GM12873 (cell line): ENCODE results near the gene AAMP.

Source experiments
- TF ChIP-seq, protein P1 (sequence below): IDR thresholded peaks from 2 replicates; pipeline ENCODE4 v1.5.1; 2012; ENCODE audit warnings: low read depth, mild to moderate bottlenecking, moderate library complexity, low read length, control low read depth; ENCODE audit not compliant: insufficient read depth; ENCODE audit errors: missing control alignments

The AAMP gene

DNA sequence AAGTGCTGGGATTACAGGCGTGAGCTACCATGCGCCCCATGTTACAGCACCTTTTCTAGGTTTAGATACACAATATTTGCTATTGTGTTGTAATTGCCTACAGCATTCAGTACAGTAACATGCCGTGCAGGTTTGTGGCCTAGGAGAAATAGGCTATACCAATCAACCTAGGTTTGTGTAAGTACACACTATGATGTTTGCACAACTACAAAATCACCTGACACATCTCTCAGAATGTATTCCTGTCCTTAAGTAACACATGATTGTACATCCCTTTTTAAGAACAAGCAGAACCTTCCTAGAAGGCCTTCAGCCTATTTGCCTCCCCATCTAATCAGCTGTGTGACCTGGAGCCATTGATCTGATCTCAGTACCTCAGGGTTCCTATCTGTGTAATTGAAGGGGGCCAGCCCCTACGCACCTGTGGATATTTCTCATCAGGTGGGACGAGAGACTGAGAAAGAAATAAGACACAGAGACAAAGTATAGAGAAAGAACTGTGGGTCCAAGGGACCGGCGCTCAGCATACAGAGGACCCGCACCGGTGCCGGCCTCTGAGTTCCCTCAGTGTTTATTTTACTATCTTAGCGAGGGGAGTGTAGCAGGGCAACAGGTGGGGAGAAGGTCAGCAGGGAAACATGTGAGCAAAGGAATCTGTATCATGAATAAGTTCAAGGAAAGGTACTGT, 41.1 kb upstream of the AAMP start:
- TF ChIP-seq, protein P1, sequence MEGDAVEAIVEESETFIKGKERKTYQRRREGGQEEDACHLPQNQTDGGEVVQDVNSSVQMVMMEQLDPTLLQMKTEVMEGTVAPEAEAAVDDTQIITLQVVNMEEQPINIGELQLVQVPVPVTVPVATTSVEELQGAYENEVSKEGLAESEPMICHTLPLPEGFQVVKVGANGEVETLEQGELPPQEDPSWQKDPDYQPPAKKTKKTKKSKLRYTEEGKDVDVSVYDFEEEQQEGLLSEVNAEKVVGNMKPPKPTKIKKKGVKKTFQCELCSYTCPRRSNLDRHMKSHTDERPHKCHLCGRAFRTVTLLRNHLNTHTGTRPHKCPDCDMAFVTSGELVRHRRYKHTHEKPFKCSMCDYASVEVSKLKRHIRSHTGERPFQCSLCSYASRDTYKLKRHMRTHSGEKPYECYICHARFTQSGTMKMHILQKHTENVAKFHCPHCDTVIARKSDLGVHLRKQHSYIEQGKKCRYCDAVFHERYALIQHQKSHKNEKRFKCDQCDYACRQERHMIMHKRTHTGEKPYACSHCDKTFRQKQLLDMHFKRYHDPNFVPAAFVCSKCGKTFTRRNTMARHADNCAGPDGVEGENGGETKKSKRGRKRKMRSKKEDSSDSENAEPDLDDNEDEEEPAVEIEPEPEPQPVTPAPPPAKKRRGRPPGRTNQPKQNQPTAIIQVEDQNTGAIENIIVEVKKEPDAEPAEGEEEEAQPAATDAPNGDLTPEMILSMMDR = no peak

DNA sequence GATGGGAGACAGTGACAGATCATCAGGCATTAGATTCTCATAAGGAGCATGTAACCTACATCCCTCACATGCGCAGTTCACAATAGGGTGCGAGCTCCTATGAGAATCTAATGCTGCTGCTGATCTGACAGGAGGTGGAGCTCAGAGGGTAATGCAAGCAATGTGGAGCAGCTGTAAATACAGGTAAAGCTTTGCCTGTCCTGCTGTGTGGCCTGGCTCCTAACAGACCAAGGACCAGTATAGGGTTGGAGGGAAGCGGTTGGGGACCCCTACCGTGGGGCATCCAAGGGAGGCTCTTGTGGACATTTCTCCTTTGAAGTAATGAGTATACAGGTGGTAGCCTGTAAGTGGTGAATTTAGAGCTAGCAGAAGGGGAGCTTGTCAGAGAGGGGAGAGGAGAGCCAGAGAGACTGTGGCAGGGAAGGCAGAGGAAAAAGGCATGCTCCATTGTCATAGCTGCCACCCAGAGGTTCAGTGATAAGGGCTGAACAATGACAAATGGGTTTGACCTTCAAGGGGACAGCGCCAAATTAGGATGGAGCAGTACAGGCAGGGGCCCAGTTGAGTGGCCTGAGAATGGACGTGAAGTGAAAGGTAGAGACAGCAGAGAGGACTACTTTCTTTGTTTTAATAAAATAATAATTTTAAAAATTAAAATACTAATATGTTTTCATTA, 37.6 kb upstream of the AAMP start:
- TF ChIP-seq, protein P1 = no peak

DNA sequence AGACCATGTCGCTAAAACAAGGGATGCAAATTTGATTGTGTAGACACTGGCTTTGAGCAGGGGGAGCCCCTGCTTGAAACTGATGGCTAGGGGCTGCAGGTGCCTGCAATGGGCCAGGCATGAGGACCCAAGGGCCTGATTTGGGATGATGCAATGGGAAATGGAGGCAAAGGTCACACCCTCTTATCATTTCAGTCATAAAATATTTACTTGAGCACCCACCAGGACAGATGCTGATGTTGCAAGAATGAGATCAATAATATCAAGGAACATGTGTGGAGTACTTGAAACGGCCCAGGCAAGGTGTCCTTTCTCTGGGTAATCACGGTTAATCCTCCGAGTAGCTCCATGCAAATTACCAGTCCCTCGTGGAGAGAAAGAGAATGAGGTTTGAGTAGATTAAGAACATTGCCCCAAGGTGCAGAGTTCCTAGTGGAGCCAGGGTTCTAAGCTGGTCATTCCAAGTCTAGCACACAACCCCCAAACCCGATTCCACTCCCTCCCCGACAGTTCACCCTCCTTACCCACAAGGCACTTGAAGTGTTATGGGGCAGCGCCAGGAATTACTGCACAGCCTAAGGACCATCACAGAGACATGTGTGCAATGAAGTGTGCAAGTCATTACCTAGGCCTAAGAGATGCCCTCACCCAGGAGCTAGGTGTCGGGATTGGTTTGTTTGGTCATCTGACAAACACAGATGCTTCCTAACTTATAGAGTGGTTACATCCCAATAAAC, 36.4 kb upstream of the AAMP start:
- TF ChIP-seq, protein P1 = no peak

DNA sequence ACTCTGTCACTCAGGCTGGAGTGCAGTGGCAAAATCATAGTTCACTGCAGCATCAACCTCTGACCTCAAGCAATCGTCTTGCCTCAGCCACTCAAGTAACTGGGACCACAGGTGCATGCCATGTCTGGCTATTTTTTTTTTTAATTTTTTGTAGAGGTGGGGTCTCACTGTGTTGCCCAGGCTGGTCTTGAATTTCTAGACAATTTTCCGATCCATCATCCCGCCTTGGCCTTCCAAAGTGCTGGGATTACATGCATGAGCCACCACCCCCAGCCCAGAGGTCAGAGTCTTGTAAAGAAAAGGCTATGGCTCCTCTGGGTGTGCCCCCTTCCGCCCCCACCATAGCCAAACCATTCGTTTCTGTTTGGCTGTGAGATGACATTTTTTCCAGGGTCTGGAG, 35.4 kb upstream of the AAMP start:
- TF ChIP-seq, protein P1 = no peak

DNA sequence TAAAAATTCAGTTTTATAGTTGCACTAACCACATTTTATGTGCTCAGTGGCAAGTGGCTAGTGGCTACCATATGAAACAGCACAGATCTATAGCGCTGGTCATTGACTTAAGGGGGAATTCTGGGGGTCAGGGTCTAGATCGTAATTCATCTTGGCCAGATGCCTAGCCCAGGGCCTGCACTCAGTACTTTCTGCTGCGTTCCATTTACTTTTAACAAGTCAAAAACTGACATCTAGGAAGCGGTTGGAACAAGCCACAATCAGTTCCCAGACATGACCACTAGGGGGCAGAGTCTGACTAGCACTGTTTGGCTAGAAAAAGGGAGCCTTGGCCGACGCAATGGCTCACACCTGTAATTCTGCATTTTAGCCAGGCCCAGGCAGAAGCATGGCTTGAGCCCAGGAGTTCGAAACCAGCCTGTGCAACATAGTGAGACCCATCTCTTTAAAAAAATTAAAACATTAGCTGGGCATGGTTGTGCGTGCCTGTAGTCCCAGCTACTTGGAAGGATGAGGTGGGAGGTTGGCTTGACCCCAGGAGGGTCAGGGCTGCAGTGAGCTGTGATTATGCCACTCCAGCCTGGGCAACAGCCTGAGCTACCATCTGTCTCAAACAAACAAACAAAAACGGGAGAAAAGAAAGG, 31.4 kb upstream of the AAMP start:
- TF ChIP-seq, protein P1 = peak; percentile 93

DNA sequence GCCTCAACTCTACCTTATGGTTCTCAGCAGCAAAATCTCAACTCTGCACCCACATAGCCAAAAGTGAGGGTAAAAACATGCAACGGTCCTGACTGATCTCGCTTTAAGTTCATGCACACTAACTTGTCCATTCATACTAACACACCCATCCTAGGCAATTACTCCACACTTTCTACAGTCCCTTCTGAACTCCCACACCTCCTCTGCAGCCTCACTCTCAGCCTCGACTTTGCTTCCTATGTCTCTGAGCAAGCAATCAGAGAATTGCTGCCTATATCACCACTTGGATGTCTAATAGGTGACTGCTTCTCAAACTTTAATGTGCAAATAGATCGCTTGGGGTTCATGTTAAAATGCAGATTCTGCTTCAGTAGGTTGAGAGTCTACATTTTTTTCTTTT, 30.2 kb upstream of the AAMP start:
- TF ChIP-seq, protein P1 = no peak
